IMR-90 (cell line): ENCODE measurements around the gene EXT2. TPM values are rescaled to one million over a fixed set of nuclear protein-coding genes. Genes with fewer than 3 reads are reported as not detected.

ENCODE experiments used
- ATAC-seq: fragments of 200-7000 bp; cut with Tn5 transposase; 2 replicates; pipeline ENCODE4 v1.9.1; 2020; ENCODE audit warnings: low read depth, mild to moderate bottlenecking, moderate library complexity
- BruUV-seq: library from RNA; stranded (reverse); fragments of 400-500 nt; replicated peaks from 2 replicates; lab custom pipeline; 2021; lab: Mats Ljungman, UMichigan
- CTCF ChIA-PET: fragments of 300-600 bp; formaldehyde crosslinking; extraction: SDS; loops from one replicate; lab custom pipeline; 2021; ENCODE audit warnings: antibody characterized with exemption; lab: Yijun Ruan, JAX
- POLR2A ChIA-PET: fragments of 300-600 bp; sonication (Branson Sonifier 250); formaldehyde crosslinking; loops from one replicate; lab custom pipeline; 2022; ENCODE audit warnings: antibody characterized with exemption; ENCODE audit not compliant: unreplicated experiment; lab: Charles Lee
- DNase-seq: peaks from one replicate; pipeline ENCODE4 v3.0.0; 2013
- H2AFZ ChIP-seq: replicated peaks from 2 replicates; pipeline ENCODE3; 2013; ENCODE audit warnings: low read length, mild to moderate bottlenecking; ENCODE audit not compliant: poor library complexity
- H2AK5ac ChIP-seq: 2 replicates; pipeline ENCODE4 v1.6.1; 2013; ENCODE audit warnings: low read depth, low read length, inconsistent platforms
- H2AK9ac ChIP-seq: replicated peaks from 2 replicates; pipeline ENCODE3; 2013; ENCODE audit warnings: mild to moderate bottlenecking, low read depth, low read length, moderate library complexity; ENCODE audit not compliant: poor library complexity
- H2BK120ac ChIP-seq: 2 replicates; pipeline ENCODE4 v1.6.1; 2013; ENCODE audit warnings: low read depth, low read length, inconsistent platforms
- H2BK15ac ChIP-seq: 3 replicates; pipeline ENCODE4 v1.6.1; 2013; ENCODE audit warnings: low read depth, low read length, inconsistent platforms
- H2BK20ac ChIP-seq: 2 replicates; pipeline ENCODE4 v1.6.1; 2013; ENCODE audit warnings: low read depth, mild to moderate bottlenecking, inconsistent platforms, low read length, moderate library complexity
- H2BK5ac ChIP-seq: 2 replicates; pipeline ENCODE4 v1.6.1; 2013; ENCODE audit warnings: mild to moderate bottlenecking, low read depth, low read length, inconsistent platforms; ENCODE audit not compliant: poor library complexity, severe bottlenecking
- H3K14ac ChIP-seq: replicated peaks from 2 replicates; pipeline ENCODE4 v1.6.1; 2013; ENCODE audit warnings: low read depth, low read length, inconsistent platforms
- H3K18ac ChIP-seq: 2 replicates; pipeline ENCODE4 v1.6.1; 2013; ENCODE audit warnings: low read depth, low read length, control low read depth
- H3K23ac ChIP-seq: 2 replicates; pipeline ENCODE4 v1.6.1; 2013; ENCODE audit warnings: low read depth, low read length, inconsistent platforms
- H3K27ac ChIP-seq: 2 replicates; pipeline ENCODE4 v1.5.1; 2013; ENCODE audit warnings: mild to moderate bottlenecking, control low read depth, low read length; ENCODE audit not compliant: insufficient read depth
- H3K27me3 ChIP-seq: 2 replicates; pipeline ENCODE4 v1.6.1; 2013; ENCODE audit warnings: low read length; ENCODE audit not compliant: control insufficient read depth, insufficient read depth
- H3K36me3 ChIP-seq: 2 replicates; pipeline ENCODE4 v1.6.1; 2013; ENCODE audit warnings: low read length, mixed read lengths; ENCODE audit not compliant: control insufficient read depth, insufficient read depth
- H3K4ac ChIP-seq: 2 replicates; pipeline ENCODE4 v1.6.1; 2013; ENCODE audit warnings: low read depth, low read length, inconsistent platforms
- H3K4me1 ChIP-seq: 2 replicates; pipeline ENCODE4 v1.6.1; 2013; ENCODE audit warnings: low read length, mixed read lengths; ENCODE audit not compliant: control insufficient read depth, insufficient read depth
- H3K4me2 ChIP-seq: 2 replicates; pipeline ENCODE4 v1.6.1; 2013; ENCODE audit warnings: low read depth, mild to moderate bottlenecking, control low read depth, low read length, moderate library complexity
- H3K4me3 ChIP-seq: 2 replicates; pipeline ENCODE4 v1.5.1; 2013; ENCODE audit warnings: low read depth, mild to moderate bottlenecking, control low read depth, low read length, moderate library complexity; ENCODE audit not compliant: insufficient read depth
- H3K56ac ChIP-seq: 2 replicates; pipeline ENCODE4 v1.6.1; 2013; ENCODE audit warnings: low read length, inconsistent platforms; ENCODE audit not compliant: insufficient read depth; ENCODE audit errors: extremely low read depth
- H3K79me1 ChIP-seq, 2 experiments: 2 replicates each; pipeline ENCODE4 v1.6.1; 2013; ENCODE audit warnings: low read length in 2 of 2, inconsistent platforms in 1 of 2, low read depth in 1 of 2
- H3K9ac ChIP-seq: 2 replicates; pipeline ENCODE4 v1.6.1; 2013; ENCODE audit warnings: low read depth, low read length, control low read depth
- H3K9me1 ChIP-seq: 2 replicates; pipeline ENCODE4 v1.6.1; 2013; ENCODE audit warnings: low read length, inconsistent platforms; ENCODE audit not compliant: insufficient read depth
- H3K9me3 ChIP-seq: 2 replicates; pipeline ENCODE4 v1.6.1; 2013; ENCODE audit warnings: low read length; ENCODE audit not compliant: control insufficient read depth, insufficient read depth
- H4K20me1 ChIP-seq: 2 replicates; pipeline ENCODE4 v1.6.1; 2013; ENCODE audit warnings: low read length, inconsistent platforms; ENCODE audit not compliant: insufficient read depth
- H4K5ac ChIP-seq: 2 replicates; pipeline ENCODE4 v1.6.1; 2013; ENCODE audit warnings: mild to moderate bottlenecking, low read depth, low read length, control low read depth
- H4K8ac ChIP-seq, 2 experiments: 2 replicates each; pipeline ENCODE4 v1.6.1; 2013; ENCODE audit warnings: low read depth in 2 of 2, low read length in 2 of 2, control low read depth in 1 of 2, inconsistent platforms in 1 of 2
- H4K91ac ChIP-seq: 2 replicates; pipeline ENCODE4 v1.6.1; 2013; ENCODE audit warnings: low read depth, low read length, inconsistent platforms; ENCODE audit not compliant: insufficient read depth
- FOS ChIP-seq: fragments of 150-350 bp; IDR thresholded peaks from 2 replicates; pipeline ENCODE4 v1.6.1; 2016; ENCODE audit warnings: low read depth, low read length
- POLR2A ChIP-seq: IDR thresholded peaks from 2 replicates; pipeline ENCODE4 v1.6.1; 2012; ENCODE audit warnings: mild to moderate bottlenecking, low read depth, low read length
- RAD21 ChIP-seq: IDR thresholded peaks from 2 replicates; pipeline ENCODE4 v1.6.1; 2012; ENCODE audit warnings: low read length, improper control_type of control experiment
- RCOR1 ChIP-seq: IDR thresholded peaks from 2 replicates; pipeline ENCODE4 v1.6.1; 2012; ENCODE audit warnings: mild to moderate bottlenecking, low read length, improper control_type of control experiment; ENCODE audit not compliant: insufficient replicate concordance
- SMC3 ChIP-seq: fragments of 150-350 bp; IDR thresholded peaks from 2 replicates; pipeline ENCODE4 v1.6.1; 2016; ENCODE audit warnings: low read depth, mild to moderate bottlenecking, antibody characterized with exemption, low read length, moderate library complexity
- WGBS, 2 experiments: methylation state at CpG; one replicate each; pipeline versions ENCODE4 v1.1.5 to v1.1.7; 2013; ENCODE audit warnings: missing lambda C conversion rate in 2 of 2; ENCODE audit not compliant: insufficient read length in 1 of 2; ENCODE audit errors: extremely low coverage in 2 of 2; 5-methylcytosine and 5-hydroxymethylcytosine counted together
- dilution Hi-C: fragments of 300-500 bp; cut with HindIII; formaldehyde crosslinking; loops from one replicate; pipeline ENCODE4 v1.14.3; 2018; ENCODE audit warnings: low sequenced_read_pairs; ENCODE audit not compliant: unreplicated experiment
- in situ Hi-C: fragments of 300-500 bp; cut with MboI; formaldehyde crosslinking; loops from 3 replicates; pipeline ENCODE4 v1.14.3; 2019; ENCODE audit warnings: low sequenced_read_pairs, inconsistent platforms, mixed read lengths
- intact Hi-C: fragments of 100-400 bp; cut with micrococcal nuclease; formaldehyde crosslinking; loops from 2 replicates; pipeline ENCODE4 v1.10.0; 2022
- polyA plus RNA-seq, 3 experiments: library from polyadenylated mRNA; depleted of rRNA; stranded (reverse); fragments of >200 nt; gene quantifications; 2 replicates each; pipeline ENCODE4 v1.2.3, GENCODE V29; 2012; ENCODE audit warnings: low replicate concordance in 1 of 3
- total RNA-seq: library from RNA; depleted of rRNA; stranded (reverse); fragments of >200 nt; gene quantifications from 2 replicates; pipeline ENCODE4 v1.2.3, GENCODE V29; 2012

EXT2 gene
- total and polyA plus RNA-seq, 2 of the 4 experiments (the other 2 are of a cell fraction): 75.0 to 85.3 TPM

GRCh38 chr11:44264761-44265160 is 169.3 kb downstream of the EXT2 start:
- ChIA-PET CTCF (no interaction called here), POLR2A (no interaction called here)
- no TSS peak for BruUV-seq

More at GRCh38 chr11:44264761-44265160, 169.3 kb downstream of the EXT2 start:
- H2AK5ac ChIP-seq: no peak overlapping the region
- H3K79me1 ChIP-seq: no peaks in the 10 kb centered on the region
- H3K4me3 ChIP-seq: no peak overlapping the region
- no peaks in the 10 kb centered on the region for H3K9me3 ChIP-seq
- H2BK15ac ChIP-seq: no peak overlapping the region
- H2BK20ac ChIP-seq: no peak overlapping the region
- H3K4me2 ChIP-seq: no peak overlapping the region
- dilution Hi-C loops: no loop called here
- H2AFZ ChIP-seq: no peak overlapping the region
- ATAC-seq: no peak
- no peak overlapping the region for H4K5ac ChIP-seq
- in situ Hi-C loops: no loop called here
- no peak overlapping the region for H3K18ac ChIP-seq
- H4K8ac ChIP-seq: no peak overlapping the region
- H3K14ac ChIP-seq: no peak overlapping the region
- H3K27ac ChIP-seq: no peak overlapping the region
- no peak overlapping the region for H2BK5ac ChIP-seq
- TF ChIP-seq RAD21 (no peak), FOS (no peak), POLR2A (no peak), RCOR1 (no peak), SMC3 (no peak)
- H4K91ac ChIP-seq: no peak overlapping the region
- H2AK9ac ChIP-seq: no peak overlapping the region
- H4K20me1 ChIP-seq: no peaks in the 10 kb centered on the region
- peaks cover 2% of the 10 kb centered on the region; the same call in 1 of the 2 replicates for H3K27me3 ChIP-seq
- DNase-seq: no peak
- H3K4ac ChIP-seq: no peak overlapping the region
- H2BK120ac ChIP-seq: no peak overlapping the region
- WGBS, 2 experiments: 94% methylated on average over 15 of the region's 22 CpGs; no CpG with 5 or more reads in 1 of the 2 experiments
- intact Hi-C loops: no loop called here
- no peak overlapping the region for H3K23ac ChIP-seq
- H3K36me3 ChIP-seq: no peaks in the 10 kb centered on the region
- no peak overlapping the region for H3K9ac ChIP-seq
- H3K56ac ChIP-seq: no peak overlapping the region
- H3K4me1 ChIP-seq: peaks cover 4% of the 10 kb centered on the region; the same call in 1 of the 2 replicates
- no peaks in the 10 kb centered on the region; the same call in 1 of the 2 replicates for H3K9me1 ChIP-seq
